HG02642 (cell line): ENCODE measurements around the gene GBGT1.

Experiments used
- ATAC-seq: cut with Tn5 transposase; IDR thresholded peaks from one replicate; pipeline ENCODE4 v1.9.1; 2021; ENCODE audit warnings: mild to moderate bottlenecking; ENCODE audit not compliant: unreplicated experiment, poor library complexity

Gene GBGT1

DNA sequence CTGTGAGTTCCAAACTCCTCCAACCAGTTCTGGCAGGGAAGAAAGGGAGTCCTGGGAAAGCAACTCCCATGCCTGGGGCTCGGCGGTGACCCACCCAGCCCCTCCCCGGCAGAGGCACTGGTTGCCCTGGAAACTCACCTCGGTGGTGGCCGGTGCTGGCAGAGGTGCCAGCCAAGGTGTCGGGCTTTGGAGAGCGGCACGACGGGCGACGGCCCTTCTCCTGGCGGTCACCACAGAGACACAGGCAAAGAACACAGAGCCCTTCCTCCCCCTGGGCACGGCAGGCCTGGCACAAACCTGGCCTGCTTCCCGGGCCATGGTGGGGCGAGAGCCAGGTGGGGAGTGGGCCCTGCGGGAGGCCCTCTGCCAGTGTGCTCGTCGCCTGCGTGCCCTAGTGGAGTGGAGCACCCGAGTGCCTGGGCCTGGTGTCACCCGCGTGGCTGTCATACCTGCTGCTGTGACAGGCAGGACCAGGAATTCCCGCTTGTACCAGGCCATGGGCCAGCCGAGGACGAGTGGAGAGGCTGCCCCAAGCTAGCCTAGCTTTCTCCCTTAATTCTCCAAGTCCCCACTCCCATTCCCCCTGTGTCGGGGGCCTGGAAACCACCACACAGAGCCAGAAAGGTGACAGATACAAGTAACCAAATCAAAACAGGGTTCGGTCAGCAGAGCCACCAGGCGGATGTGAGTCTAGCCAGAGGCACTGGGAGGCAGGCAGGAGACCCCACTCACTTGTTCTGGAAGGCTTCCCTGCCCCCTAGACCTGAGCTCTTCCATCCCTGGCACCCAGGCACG lies 34.5 kb downstream of the GBGT1 start:
- no peak for ATAC-seq

DNA sequence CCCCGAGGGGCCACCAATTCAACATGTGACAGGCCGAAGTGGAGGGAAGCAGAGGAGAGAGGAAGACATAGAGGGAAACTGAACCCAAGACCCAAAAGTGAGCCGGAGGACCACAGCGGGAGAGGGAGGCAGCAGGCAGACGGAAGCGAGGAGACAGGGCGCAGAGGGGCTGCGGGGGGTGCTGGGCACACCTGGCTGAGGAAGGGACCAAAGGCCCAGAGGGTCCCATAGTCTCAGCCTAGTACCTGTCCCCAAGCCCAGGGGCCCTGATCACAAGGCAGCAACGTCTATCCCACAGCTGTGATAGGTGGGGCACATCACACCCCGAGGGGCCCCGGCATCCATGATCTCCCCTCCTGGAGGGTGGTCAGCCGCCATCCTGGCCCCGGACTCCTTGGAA lies 35.6 kb downstream of the GBGT1 start:
- ATAC-seq = no peak

DNA sequence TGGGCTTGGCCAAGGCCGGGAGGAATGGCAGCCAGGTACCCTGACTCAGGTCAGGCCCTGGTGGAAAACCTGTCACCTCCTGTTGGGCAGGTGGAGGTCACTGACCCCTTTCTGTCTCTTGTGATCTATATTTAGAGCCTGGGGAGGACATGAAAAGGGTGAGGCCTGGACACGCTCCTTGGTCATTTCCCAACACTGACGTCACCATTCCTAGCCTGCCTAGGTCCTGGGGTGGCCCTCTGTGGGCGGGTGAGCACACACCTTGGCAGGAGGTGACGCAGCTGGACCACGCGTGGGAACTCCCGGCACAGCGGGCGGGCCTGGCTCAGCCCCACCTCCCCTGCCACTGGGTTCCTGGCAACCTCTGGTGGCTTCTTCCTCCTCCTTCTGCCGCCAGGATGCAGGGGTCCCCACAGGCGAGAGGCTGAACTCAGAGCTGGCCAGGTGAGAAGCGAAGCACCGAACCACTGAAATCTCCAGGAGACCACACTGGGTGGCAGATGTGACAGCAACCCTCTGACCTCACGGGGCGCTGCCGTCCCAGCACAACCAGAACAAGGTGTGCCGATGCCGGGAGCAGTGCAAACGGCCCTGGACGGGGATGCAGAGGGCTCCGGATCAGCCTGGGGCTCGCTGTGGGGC lies 36.3 kb downstream of the GBGT1 start:
- no peak for ATAC-seq

DNA sequence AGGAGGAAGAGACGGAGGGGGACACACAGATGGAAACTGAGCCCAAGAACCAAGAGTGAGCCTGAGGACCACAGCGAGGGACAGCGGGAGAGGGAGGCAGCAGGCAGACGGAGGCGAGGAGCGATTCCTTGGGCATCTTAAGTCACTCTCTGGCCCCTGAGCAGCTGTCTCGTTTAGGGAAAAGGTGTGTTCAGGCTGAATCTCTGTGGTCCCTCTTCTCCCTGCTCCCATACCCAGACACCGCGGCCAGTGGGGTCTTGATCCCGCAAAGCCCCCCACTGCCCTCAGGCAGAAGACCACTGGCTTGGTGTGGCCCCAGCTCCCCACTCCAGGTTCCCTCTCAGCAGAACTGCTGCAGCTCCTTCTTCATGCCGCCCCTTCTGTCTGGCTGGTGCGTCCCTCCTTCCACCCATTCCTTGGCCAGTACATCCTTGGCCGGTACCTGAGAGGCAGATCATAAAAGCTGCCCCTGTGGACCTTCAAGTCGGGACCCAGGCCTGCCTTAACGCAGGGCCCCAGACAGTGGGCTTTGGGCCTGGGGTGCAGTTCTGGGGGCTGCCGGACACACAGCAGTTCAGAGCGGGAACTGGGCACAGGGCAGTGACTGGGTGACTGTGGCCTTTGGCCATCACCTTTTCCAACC lies 36.9 kb downstream of the GBGT1 start:
- ATAC-seq = no peak

DNA sequence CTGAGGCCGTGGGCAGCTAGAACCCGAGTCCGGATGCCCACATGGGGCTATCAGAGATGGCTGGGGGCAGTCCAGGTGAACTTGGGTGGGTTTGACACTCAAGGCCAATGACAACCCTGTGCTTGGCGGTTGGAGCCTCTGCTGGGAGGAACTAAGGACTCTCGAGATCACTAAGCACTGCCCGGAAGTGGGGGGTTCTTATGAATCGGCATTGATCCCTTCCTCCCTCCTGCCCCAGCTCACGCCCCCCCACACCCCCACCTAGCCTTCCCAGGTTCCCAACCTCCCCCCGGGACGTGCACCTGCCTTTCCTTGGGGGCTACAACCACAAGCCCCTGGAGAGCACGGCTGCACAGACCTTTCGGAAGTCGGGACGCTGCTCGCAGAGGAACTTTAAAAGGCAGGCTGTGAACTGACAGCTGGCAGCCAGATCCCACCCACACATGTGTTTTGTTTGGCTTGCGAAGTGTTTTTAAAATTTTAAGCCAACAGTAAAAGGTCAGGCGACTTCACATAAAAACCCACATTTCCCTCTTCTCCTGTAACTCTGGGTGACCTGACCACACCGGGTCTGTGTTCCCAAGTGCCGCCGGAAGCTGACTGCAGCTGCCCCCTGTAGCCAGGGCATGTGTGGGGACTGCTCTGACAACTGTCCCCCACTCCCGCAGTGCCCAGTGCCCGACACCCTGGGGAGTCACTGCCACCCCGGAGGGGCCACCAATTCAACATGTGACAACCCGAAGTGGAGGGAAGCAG lies 37.6 kb downstream of the GBGT1 start:
- ATAC-seq = no peak

DNA sequence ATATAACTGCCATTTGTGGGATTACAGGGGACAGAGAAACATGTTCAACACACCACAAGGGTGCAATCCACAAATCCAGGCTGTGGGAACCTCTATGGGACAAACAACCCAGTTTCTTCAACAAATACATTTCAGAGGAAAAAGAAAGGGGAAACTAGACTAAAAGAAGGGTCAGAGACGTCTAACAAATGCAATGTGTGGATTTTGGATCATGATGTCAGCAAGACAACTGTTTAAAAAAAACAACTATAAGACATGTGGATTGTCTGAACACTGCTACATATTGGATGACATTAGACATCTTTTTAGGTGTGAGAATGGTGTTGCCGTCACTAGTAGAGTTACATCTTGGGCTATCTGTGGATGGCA lies 38.8 kb downstream of the GBGT1 start:
- ATAC-seq = no peak

DNA sequence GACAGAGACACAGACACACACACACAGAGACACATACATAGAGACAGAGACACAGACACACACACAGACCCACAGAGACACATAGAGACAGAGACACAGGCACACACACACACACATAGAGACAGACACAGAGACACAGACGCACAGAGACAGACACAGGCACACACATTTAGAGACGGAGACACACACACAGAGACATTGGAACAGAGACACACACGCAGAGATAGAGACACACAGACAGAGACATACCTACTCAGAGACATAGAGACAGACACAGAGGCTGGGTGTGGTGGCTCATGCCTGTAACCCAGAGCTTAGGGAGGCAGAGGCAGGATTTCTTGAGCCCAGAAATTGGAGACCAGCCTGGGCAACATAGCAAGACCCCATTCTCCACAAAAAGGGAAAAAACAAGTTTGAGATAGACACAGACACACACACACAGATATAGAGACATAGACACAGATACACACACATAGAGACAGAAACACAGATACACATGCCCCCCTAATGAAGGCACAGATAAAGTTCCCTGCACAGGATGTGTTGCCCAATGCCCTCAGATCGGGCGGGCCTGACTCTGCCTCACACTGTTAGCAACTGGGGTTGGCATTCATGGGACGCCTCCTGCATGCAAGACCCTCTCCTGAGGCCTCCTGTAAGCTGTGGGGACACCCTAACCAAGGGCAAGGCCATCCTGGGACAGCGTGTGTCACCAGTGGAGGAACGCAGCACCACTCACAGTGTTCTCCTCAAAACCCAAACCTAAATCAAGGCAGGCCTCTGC lies 39.4 kb downstream of the GBGT1 start:
- ATAC-seq = no peak

DNA sequence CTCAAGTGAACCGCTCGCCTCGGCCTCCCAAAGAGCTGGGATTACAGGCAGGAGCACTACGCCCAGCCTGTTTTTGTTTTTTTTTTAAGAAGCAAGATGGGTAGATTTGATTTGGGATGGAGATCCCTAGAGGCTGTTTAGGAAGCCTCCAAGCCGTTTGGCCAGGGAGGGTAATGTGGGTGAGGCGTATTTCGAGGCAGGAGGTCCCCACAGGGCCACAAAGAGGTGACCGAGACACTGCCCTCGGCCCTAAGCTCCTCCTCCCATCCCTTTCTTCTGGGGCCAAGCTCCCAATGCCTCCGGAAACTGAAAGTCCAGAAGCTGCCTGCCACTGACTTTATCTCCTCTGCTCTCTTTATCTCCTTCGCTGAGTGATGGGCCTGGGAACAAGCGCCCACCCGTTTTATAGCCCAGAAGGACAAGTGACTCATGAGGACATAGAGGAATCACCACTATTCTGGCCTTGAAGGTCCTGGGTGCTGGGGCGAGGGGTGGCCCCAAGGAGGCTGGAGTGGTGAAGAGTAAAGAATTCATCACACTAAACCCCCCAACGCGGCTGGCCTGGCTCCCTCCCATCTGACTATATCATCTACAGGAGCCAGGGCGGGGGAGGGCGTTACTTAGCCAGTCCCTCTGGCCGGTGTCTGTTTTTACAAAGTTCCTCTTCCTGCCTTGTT lies 40.6 kb downstream of the GBGT1 start:
- no peak for ATAC-seq

DNA sequence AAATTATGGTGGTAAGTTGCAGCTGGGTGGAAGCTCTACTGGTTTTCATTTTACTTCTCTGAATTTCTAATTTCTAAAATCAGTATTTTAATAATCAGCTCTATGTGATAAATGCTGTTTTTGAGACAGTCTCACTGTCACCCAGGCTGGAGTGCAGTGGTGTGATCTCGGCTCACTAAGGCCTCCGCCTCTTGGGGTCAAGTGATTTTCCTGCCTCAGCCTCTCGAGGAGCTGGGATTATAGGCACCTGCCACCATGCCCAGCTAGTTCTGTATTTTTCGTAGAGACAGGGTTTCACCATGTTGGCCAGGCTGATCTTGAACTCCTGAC lies 41.1 kb downstream of the GBGT1 start:
- ATAC-seq = no peak

DNA sequence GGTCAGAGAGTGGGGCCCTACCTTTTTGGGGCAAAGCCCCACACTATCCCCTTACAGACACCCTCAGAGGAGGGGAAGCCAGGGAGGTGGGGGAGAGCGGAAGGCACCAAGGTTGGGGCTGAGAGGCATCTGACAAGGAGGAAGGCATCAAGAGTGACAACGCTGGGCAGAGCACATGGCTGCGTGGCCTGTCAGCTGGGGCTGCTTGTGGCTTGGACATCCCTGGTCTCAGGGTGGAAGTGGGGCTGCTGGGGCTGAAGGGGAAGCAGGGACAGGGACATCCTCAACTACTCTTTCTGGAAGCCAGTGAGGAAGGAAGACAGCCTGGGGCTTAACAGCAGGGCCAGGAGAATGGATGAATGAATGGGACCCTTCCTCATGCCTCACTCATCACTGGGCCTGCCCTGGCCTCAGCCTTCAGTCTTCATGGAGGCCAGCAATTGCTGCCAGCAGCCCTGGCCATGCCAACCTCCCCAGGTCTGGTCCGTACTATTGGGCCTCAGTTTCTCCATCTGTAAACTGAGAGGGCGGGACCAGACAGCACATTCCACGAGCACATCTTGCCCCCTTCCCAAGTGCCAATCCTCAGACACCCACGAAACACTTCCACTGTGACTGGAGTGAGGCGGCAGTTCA lies 41.7 kb downstream of the GBGT1 start:
- ATAC-seq = no peak

DNA sequence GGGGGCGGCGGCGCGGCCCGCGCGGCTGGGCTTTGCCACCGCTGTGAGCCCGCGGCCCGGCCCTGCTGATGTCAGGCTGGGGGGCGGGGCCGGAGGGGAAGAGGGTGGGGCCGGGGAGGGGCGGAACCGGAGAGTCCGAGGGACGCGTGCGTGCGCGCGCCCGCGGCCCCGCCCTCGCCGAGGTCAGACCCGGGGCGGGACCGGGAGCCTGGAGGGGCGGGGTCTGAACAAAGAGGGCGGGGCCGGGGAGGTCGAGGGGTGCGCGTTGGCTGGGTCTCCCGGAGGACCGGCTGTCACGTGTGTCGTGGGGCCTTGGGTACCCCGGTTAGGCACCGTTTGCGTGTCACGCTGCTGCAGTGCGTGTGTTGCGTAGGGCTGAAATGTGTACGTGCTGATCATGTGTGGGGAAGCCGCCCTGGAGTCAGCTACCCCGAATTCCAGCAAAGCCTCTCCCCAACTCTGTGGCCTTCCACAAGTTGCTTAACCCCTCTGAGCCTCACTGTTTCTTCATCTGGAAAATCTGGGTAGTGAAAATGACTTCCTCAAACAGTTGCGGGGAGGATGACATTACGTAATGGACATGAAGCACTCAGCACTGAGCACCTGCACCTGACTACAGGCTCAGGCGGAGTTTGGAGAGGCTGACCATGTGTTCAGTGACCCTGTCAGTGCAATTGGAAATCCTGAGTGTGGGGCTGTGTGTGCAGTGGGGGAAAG lies 42.4 kb downstream of the GBGT1 start, which contains the start of gene RALGDS:
TSS of gene RALGDS (minus strand) at position 43 of the 717 bp plus-strand sequence. CDS start 86 bp downstream, outside the sequence.
- ATAC-seq = peak; percentile 73

DNA sequence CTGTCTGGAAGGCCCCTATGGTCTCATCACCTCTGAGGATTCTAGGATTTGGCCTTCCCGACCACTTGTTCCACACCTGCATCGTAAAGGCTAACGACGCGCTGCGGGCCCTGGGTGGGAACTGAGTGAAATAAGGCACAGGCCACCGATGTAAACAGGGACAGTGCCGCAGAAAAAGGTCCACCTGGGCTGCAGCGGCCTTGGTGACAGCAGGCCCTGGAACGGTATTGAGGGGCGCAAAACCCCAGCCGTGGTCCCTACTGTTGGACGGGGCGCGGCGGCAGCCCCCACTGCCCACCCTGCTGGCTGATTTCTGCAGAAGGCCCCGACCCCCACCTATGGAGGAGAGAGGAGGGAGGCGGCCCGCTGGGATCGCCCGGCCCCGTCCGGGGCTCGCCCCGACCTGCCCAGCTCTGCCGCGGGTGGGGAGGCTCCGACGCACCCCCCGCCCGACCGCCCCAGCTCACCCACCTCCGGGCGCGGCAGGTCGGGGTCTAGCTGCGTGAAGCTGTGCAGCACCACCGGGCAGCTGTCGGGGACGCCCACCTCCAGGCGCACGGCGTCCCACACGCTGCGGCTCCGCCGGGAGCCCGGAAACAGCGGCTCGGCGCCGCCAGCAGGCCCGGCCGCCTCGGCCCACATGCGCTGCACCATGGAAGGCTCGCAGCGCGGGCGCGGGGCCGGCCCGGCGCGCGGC lies 43.1 kb downstream of the GBGT1 start:
- peak; percentile 7 for ATAC-seq

DNA sequence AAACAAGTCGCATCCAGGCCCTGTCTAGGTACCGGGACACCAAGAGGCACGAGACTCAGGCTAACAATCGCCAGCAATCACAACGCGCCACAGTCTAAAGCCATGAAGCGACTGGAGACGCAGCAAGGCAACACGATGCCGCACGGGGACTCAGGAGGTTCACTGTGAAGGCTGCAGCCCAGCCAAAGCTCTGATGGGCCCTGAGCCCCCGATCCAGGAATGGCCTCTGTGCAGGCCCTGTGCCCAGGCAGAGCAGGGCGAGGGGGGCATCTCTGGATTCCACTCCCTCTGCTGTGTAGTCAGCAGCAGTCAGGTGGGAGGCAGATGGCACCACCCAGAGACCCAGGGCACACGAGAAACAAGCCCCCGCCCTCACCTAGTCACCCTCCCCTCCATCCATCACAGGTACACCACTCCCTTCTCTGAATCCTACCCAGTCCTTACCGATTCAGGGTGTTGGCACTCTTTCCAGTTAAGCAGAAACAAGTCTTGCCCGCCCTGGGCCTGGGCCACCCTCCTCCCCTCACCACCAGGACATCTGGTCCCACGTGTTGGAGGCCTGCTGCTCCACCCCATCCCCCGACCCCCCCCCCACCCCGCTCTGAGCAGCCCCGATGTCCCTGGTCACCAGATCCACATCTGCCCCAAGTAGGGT lies 43.7 kb downstream of the GBGT1 start:
- no peak for ATAC-seq

DNA sequence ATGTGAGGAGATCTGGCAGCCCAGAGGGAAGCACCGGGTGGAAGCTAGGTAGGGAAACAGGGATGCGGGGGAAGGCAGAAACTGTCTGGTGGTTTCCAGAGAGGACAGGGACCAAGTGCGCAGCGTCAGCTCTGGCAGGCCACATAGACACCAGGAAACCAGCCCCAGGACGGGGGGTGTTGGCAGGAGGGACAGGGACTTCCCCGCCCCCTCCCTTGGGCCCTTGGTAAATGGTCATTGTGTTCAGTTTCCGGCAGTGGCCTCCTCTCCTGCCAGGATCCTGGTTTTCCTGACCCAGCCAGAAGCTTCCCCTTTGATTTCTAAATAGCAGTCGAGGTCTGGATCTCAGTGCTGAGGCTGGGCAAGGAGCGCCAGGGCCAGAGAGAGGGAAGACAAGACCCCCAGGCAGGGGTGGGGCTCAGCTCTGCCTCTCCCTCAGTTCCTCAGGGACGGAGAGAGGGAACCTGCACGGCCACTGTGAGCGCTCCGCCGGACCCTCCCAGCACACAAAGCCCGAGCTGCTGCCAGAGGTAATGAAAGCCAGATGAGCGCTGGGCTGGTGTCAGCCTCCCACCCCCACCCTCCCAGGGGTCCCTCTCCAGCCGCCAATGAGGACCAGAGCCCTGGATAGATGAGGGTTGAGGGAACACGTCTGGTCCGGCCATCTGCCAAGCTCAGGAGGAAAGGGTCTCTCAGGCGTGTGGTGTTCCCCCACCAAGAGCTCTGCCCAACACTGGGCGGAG lies 44.4 kb downstream of the GBGT1 start:
- ATAC-seq = no peak

DNA sequence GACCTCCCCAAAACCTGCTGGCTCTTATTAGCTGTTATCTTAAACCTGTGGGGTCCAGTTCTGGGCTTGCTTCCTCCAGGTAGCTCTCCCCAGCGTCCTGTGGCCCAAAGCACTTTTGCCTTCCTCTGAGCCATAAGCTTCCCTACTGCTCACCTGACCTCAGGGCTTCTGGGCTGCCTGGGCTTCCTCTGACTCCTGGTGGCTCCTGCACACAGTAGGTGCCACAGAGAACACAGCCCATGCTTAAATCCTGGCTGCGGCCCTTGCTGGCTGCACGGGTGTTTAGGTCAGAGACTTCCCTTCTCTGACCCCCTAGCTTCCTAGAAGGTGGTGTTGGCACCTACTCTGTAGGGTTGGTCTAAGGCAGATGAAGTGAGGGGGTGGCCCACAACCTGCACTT lies 45.1 kb downstream of the GBGT1 start:
- ATAC-seq = no peak

DNA sequence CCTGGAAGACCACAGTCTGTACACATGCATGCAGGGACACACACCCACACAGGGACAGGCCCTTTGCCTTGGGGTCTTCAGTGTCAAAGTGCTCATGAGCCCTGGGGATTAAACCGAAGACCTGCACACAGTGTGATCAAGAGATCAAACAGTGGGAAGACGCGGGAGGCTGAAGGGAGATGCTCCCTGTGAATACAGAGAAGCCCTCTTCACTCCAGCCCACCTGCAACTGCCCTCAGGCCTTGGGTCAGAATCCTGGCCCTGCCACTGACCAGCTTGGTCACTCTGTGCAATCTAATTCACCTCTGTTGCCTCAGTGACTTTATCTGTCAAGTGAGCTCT lies 45.6 kb downstream of the GBGT1 start:
- ATAC-seq = no peak
